Activated CD4-positive, alpha-beta T cell treated with anti-CD3 and anti-CD28 coated beads for 4 hours (primary cell): ENCODE measurements around the gene ADGRL3.
"Not testable (repeated sequence)": the region's sequence is repeated elsewhere in the genome, so short reads cannot be mapped to it uniquely, and the experiment has no call there.

Experiments
- DNase-seq, 2 donors: peaks; one replicate each; pipeline ENCODE4 v3.0.0-alpha.2; 2020

Gene ADGRL3

GRCh38 chr4:61665649-61666048 is 465.5 kb downstream of the ADGRL3 start:
- no peak for DNase-seq

- no peak for DNase-seq
These were observed 466.1 kb downstream of the ADGRL3 start for GRCh38 chr4:61666244-61666643.

- DNase-seq, result no peak
These were observed 471.5 kb downstream of the ADGRL3 start for GRCh38 chr4:61671599-61671998.

- DNase-seq, result no peak
These were observed 475.3 kb downstream of the ADGRL3 start for GRCh38 chr4:61675464-61675863.

- DNase-seq, result no peak
These were observed 478.2 kb downstream of the ADGRL3 start for GRCh38 chr4:61678297-61678696.

GRCh38 chr4:61693520-61693919 is 493.4 kb downstream of the ADGRL3 start:
- no peak for DNase-seq

- no peak for DNase-seq
These were observed 514.3 kb downstream of the ADGRL3 start for GRCh38 chr4:61714387-61714911.

GRCh38 chr4:61716426-61716825 is 516.3 kb downstream of the ADGRL3 start:
- no peak for DNase-seq

GRCh38 chr4:61723492-61723891 is 523.4 kb downstream of the ADGRL3 start:
- no peak for DNase-seq

- DNase-seq, result no peak
These were observed 527.2 kb downstream of the ADGRL3 start for GRCh38 chr4:61727286-61727685.

- no peak for DNase-seq
These were observed 534.3 kb downstream of the ADGRL3 start for GRCh38 chr4:61734409-61734808.

- DNase-seq, result no peak
These were observed 539.8 kb downstream of the ADGRL3 start for GRCh38 chr4:61739887-61740286.

- no peak for DNase-seq
These were observed 540.8 kb downstream of the ADGRL3 start for GRCh38 chr4:61740886-61741285.

GRCh38 chr4:61741327-61742096 is 541.4 kb downstream of the ADGRL3 start:
- no peak for DNase-seq

- DNase-seq, result no peak
These were observed 550.7 kb downstream of the ADGRL3 start for GRCh38 chr4:61750810-61751209.

- no peak for DNase-seq
These were observed 552.5 kb downstream of the ADGRL3 start for GRCh38 chr4:61752617-61753016.

- DNase-seq, result no peak
These were observed 553.6 kb downstream of the ADGRL3 start for GRCh38 chr4:61753739-61754138.

GRCh38 chr4:61756937-61757336 is 556.8 kb downstream of the ADGRL3 start:
- DNase-seq, result not testable (repeated sequence)

GRCh38 chr4:61757983-61758382 is 557.9 kb downstream of the ADGRL3 start:
- not testable (repeated sequence) for DNase-seq

GRCh38 chr4:61758596-61758995 is 558.5 kb downstream of the ADGRL3 start:
- not testable (repeated sequence) for DNase-seq

- not testable (repeated sequence) for DNase-seq
These were observed 559.1 kb downstream of the ADGRL3 start for GRCh38 chr4:61759245-61759644.

- DNase-seq, result not testable (repeated sequence)
These were observed 559.8 kb downstream of the ADGRL3 start for GRCh38 chr4:61759885-61760284.

- DNase-seq, result no peak
These were observed 560.7 kb downstream of the ADGRL3 start for GRCh38 chr4:61760820-61761219.

- DNase-seq, result no peak
These were observed 562.8 kb downstream of the ADGRL3 start for GRCh38 chr4:61762722-61763627.
